GM23338 (cell line): ENCODE results near the gene MED27.

Source experiments
- CREB1 ChIP-seq: fragments of 250-450 bp; sonication (Bioruptor Pico); IDR thresholded peaks from 2 replicates; pipeline ENCODE4 v1.5.0; 2020; ENCODE audit warnings: low read depth, mild to moderate bottlenecking, moderate library complexity
- CTCF ChIP-seq, 2 experiments: fragments of 200-600 bp in 1 of 2; sonication (generic) in 1 of 2; conservative IDR thresholded peaks; 2 replicates each; pipeline versions ENCODE4 v1.5.1 to v1.6.1; 2016 to 2017; ENCODE audit warnings: antibody characterized with exemption in 2 of 2, low read depth in 2 of 2, mild to moderate bottlenecking in 2 of 2, moderate library complexity in 1 of 2
- EZH2 ChIP-seq: fragments of 200-600 bp; sonication (generic); IDR thresholded peaks from one replicate; pipeline ENCODE4 v1.8.0; 2017; ENCODE audit warnings: antibody characterized with exemption, mild to moderate bottlenecking, low read depth; ENCODE audit not compliant: unreplicated experiment
- JUNB ChIP-seq: IDR thresholded peaks from one replicate; pipeline ENCODE4 v1.6.1; 2016; ENCODE audit warnings: antibody characterized with exemption; ENCODE audit not compliant: unreplicated experiment
- POLR2AphosphoS5 ChIP-seq: IDR thresholded peaks from 2 replicates; pipeline ENCODE4 v1.6.1; 2016; ENCODE audit warnings: antibody characterized with exemption, low read depth
- REST ChIP-seq: IDR thresholded peaks from one replicate; pipeline ENCODE4 v1.6.1; 2018; ENCODE audit warnings: antibody characterized with exemption; ENCODE audit not compliant: unreplicated experiment

- TF ChIP-seq POLR2AphosphoS5 (no peak), CTCF (conservative IDR thresholded peaks at IDR 0.05; ENCODE audit: low read depth in 2 of 2) (no peak), CREB1 (CRISPR knock-in tag) (no peak), EZH2 (no peak), REST (no peak), JUNB (no peak)
Measured at GRCh38 chr9:132062806-132063205, 16.9 kb downstream of the MED27 start.
